ENCODE measurements around the gene THAP4. TPM values are rescaled to one million over a fixed set of nuclear protein-coding genes. Genes with fewer than 3 reads are reported as not detected.

Gene THAP4
- polyA plus RNA-seq, 1 of the 3 experiments (the other 2 are of a cell fraction), result 64.7 TPM

- no peaks in the 10 kb centered on the region for H3K36me3 ChIP-seq (replicated peaks in 1 of 2; ENCODE audit: control insufficient read depth in 1 of 2, insufficient read depth in 2 of 2, low read length in 1 of 2)
- no peaks in the 10 kb centered on the region for H3K79me2 ChIP-seq (ENCODE audit: insufficient read depth)
- no peaks in the 10 kb centered on the region for H3K27me3 ChIP-seq (ENCODE audit: insufficient read depth)
- H3K9ac ChIP-seq, result no peak overlapping the region
- no peak for DNase-seq
- ChIA-PET POLR2A (no interaction called here), CTCF (interaction anchor here (1.1 to 2.2 kb wide), 3 partner anchors 11 to 111 kb away, joined by 3 to 8 read pairs (median 3); no protein-coding TSS in a partner anchor)
- H3K4me2 ChIP-seq, result no peak overlapping the region
- 70% methylated on average over 3 of the region's 3 CpGs for WGBS (ENCODE audit: low lambda C conversion rate)
- H3F3A ChIP-seq (replicated peaks; ENCODE audit: insufficient read depth), result peaks cover 6% of the 10 kb centered on the region
- TF ChIP-seq ELF1 (IDR thresholded peaks at IDR 0.05), result no peak
- TF ChIP-seq TAF1 (IDR thresholded peaks at IDR 0.05; ENCODE audit: borderline replicate concordance, low read depth, low read length), result no peak
- TF ChIP-seq NFIC (IDR thresholded peaks at IDR 0.05; ENCODE audit: borderline replicate concordance), result no peak
- TF ChIP-seq SIN3A (IDR thresholded peaks at IDR 0.05; ENCODE audit: borderline replicate concordance, low read depth, low read length), result no peak
- no peak for TF ChIP-seq MXI1 (IDR thresholded peaks at IDR 0.05; ENCODE audit: low read depth, low read length)
- no peak for TF ChIP-seq GABPA (IDR thresholded peaks at IDR 0.05; ENCODE audit: low read depth)
- TF ChIP-seq CTCF (IDR thresholded peaks at IDR 0.05), result no peak
- TF ChIP-seq RAD21 (IDR thresholded peaks at IDR 0.05; ENCODE audit: low read length), result no peak
- no peak for TF ChIP-seq EZH2phosphoT487 (IDR thresholded peaks at IDR 0.05; ENCODE audit: borderline replicate concordance, low read depth)
- no peak for TF ChIP-seq POLR2AphosphoS5 (IDR thresholded peaks at IDR 0.05; ENCODE audit: low read depth, low read length)
- TF ChIP-seq GATA2 (CRISPR knock-in tag; IDR thresholded peaks at IDR 0.05), result no peak
- TF ChIP-seq RCOR1 (IDR thresholded peaks at IDR 0.05; ENCODE audit: low read length), result no peak
- TF ChIP-seq REST (IDR thresholded peaks at IDR 0.05; ENCODE audit: low read depth, low read length), result no peak
- TF ChIP-seq YY1 (IDR thresholded peaks at IDR 0.05; ENCODE audit: low read depth), result no peak
- TF ChIP-seq CHD2 (IDR thresholded peaks at IDR 0.05; ENCODE audit: low read length, partially characterized antibody), result no peak
- TF ChIP-seq JUND (IDR thresholded peaks at IDR 0.05), result no peak
- TF ChIP-seq FOSL2 (IDR thresholded peaks at IDR 0.05; ENCODE audit: borderline replicate concordance, low read depth), result no peak
- H3K4me3 ChIP-seq (ENCODE audit: low read depth in 2 of 2, low read length in 1 of 2), result no peak overlapping the region
- no peaks in the 10 kb centered on the region for H3K9me2 ChIP-seq
- peaks cover 3 to 4% of the 10 kb centered on the region in 2 experiments; a peak in 2 of 4 replicates for H3K4me1 ChIP-seq (ENCODE audit: control insufficient read depth in 1 of 2, insufficient read depth in 2 of 2, low read depth in 1 of 2, low read length in 1 of 2)
- H4K20me1 ChIP-seq (ENCODE audit: insufficient read depth), result no peaks in the 10 kb centered on the region
- no peak overlapping the region for H2AFZ ChIP-seq (ENCODE audit: low read depth)
- H3K9me3 ChIP-seq, result no peaks in the 10 kb centered on the region
- no peak overlapping the region for H3K27ac ChIP-seq (ENCODE audit: low read depth in 2 of 2, low read length in 1 of 2)
Measured at GRCh38 chr2:241548451-241548835, 88.5 kb downstream of the THAP4 start.
